ENCODE measurements around the gene QRSL1.

GRCh38 chr6:106629103-106629858 lies at the start of gene QRSL1, which contains the start of gene RTN4IP1:
- TF ChIP-seq RUNX3 (IDR thresholded peaks at IDR 0.05; ENCODE audit: low read length) (peak; percentile 62), CTCF (IDR thresholded peaks at IDR 0.05 in 2 of 3, conservative IDR thresholded peaks at IDR 0.05 in 1 of 3; ENCODE audit: control insufficient read depth in 2 of 3, extremely low read depth in 1 of 3, insufficient read depth in 1 of 3, low read depth in 3 of 3, low read length in 3 of 3) (no peak), YY1 (IDR thresholded peaks at IDR 0.05; ENCODE audit: low read depth, low read length) (peak; percentile 99), ELK1 (IDR thresholded peaks at IDR 0.05; ENCODE audit: low read depth, low read length) (no peak), CEBPB (IDR thresholded peaks at IDR 0.05; ENCODE audit: borderline replicate concordance in 1 of 2, low read depth in 2 of 2, low read length in 2 of 2) (no peak), FOXM1 (IDR thresholded peaks at IDR 0.05; ENCODE audit: low read depth, low read length) (no peak), POLR2AphosphoS2 (IDR thresholded peaks at IDR 0.05; ENCODE audit: low read depth, low read length) (no peak), REST (IDR thresholded peaks at IDR 0.05; ENCODE audit: low read depth, low read length) (no peak), CBX3 (IDR thresholded peaks at IDR 0.05; ENCODE audit: borderline replicate concordance, low read depth) (no peak)

Measured in GM12878 (cell line).